Measurements from ENCODE around the gene GIT2.
"Not testable (repeated sequence)": the region's sequence is repeated elsewhere in the genome, so short reads cannot be mapped to it uniquely, and the experiment has no call there.

GIT2 gene

DNA sequence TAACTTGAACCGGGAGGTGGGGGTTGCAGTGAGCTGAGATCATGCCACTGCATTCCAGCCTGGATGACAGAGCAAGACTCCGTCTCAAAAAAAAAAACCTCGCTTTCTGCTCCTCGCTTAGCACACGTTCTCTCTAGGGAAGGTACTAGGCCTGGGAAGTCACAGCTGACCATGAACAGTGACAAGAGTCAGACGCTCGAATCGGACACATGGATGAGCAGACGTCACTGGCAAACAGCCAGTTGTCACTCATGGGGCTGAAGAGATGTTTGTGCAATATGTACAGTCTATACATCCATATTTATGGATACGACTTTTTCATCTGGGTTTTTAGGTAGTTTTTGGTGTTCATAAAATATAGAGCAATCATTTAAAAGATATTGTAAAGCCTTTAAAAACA lies 76.7 kb downstream of the GIT2 start:
- no peaks in the 10 kb centered on the region for H3K4me1 Mint-ChIP-seq (ENCODE audit: low read depth)
- H3K9me3 Mint-ChIP-seq: no peaks in the 10 kb centered on the region
- H3K4me3 Mint-ChIP-seq: no peak overlapping the region
- H3K27me3 Mint-ChIP-seq (ENCODE audit: low read depth): no peaks in the 10 kb centered on the region
- H3K36me3 Mint-ChIP-seq (ENCODE audit: low read depth): peaks cover 38% of the 10 kb centered on the region
- peak overlapping the region; percentile 15 for H3K27ac Mint-ChIP-seq

DNA sequence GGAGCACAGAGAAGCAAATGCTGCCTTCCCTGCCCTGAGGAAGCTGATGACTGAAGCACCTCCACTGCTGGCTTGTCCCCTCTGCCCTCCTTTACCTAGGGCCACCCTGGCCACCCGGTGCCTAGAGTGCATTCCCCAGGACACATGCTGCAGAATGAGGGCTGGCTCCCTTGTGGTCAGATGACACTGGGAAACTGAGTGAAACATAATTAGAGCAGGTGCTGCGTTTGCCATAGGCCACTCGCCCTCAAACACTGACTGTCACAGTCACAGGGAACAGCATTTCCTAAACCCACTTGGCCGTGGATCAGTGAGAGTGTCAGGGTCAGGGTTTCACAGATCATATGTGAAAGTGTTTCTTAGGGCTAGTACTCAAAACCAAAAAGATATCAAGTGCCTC lies 80.1 kb downstream of the GIT2 start:
- H3K27ac Mint-ChIP-seq: no peak overlapping the region
- no peaks in the 10 kb centered on the region for H3K9me3 Mint-ChIP-seq
- H3K4me3 Mint-ChIP-seq: no peak overlapping the region
- peaks cover 47% of the 10 kb centered on the region for H3K36me3 Mint-ChIP-seq (ENCODE audit: low read depth)
- H3K27me3 Mint-ChIP-seq (ENCODE audit: low read depth): no peaks in the 10 kb centered on the region
- no peaks in the 10 kb centered on the region for H3K4me1 Mint-ChIP-seq (ENCODE audit: low read depth)

DNA sequence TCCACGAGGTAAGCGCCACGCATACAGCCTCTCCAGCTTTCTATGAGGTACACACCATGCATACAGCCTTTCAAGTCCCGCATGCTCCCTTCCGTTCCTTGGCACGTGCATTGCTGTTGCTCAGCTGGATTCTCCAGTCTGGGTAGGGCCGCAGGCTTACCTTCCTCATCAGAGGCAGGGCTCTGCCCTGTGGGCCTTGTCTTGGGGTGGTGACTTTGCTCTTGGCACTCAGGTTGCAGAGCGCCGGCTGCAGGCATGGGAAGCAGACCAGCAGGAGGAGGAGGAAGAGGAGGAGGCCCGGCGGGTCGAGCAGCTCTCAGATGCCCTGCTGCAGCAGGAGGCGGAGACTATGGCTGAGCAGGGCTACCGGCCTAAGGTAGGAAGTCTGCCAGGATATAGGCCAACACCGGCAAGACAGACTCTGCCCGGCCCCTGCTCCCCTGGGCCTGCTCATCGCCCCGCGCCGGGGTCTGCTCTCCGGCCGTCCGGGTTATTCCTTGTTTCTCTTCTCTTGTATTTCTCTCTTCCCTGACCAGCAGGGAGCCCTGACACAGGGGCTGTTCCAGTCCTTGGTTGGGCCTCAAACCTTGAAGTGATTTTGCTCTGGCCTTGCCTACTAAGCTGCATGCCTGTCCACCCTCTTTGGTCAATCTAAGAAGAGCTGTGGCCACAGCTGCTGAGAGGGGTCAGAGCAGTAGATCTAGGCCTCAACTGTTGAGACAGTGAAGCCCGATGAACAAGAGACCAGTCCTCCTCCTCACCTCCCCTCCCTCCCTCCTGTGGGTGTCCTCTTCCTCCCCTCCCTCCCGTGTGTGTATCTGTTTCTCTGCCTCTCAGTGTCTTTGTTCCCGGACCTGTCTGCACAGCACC lies 80.8 kb downstream of the GIT2 start:
- H3K27ac Mint-ChIP-seq: no peak overlapping the region
- H3K4me3 Mint-ChIP-seq: no peak overlapping the region
- peaks cover 1% of the 10 kb centered on the region for H3K4me1 Mint-ChIP-seq (ENCODE audit: low read depth)
- peaks cover 47% of the 10 kb centered on the region for H3K36me3 Mint-ChIP-seq (ENCODE audit: low read depth)
- no peaks in the 10 kb centered on the region for H3K27me3 Mint-ChIP-seq (ENCODE audit: low read depth)
- H3K9me3 Mint-ChIP-seq: no peaks in the 10 kb centered on the region

DNA sequence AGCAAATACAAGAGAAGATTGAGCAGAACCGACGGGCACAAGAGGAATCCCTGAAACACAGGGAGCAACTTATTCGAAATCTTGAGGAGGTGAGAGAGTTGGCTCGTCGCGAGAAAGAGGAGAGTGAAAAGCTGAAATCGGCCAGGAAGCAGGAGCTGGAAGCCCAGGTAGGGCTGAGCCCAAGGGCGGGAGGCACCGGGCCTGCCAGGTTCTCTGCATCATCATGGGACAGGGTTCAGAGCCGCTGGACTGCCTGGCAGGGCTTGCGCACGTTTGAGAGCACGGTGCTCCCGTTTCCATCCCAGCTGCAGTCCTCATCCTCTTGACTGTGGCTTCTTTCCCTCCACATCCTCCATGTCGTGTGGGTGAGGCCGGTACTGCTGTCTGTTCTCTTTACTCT lies 81.7 kb downstream of the GIT2 start:
- Mint-ChIP-seq H3K4me1 (ENCODE audit: low read depth) (peaks cover 1% of the 10 kb centered on the region), H3K36me3 (ENCODE audit: low read depth) (peaks cover 43% of the 10 kb centered on the region), H3K4me3 (no peak overlapping the region), H3K9me3 (no peaks in the 10 kb centered on the region), H3K27ac (no peak overlapping the region), H3K27me3 (ENCODE audit: low read depth) (no peaks in the 10 kb centered on the region)

DNA sequence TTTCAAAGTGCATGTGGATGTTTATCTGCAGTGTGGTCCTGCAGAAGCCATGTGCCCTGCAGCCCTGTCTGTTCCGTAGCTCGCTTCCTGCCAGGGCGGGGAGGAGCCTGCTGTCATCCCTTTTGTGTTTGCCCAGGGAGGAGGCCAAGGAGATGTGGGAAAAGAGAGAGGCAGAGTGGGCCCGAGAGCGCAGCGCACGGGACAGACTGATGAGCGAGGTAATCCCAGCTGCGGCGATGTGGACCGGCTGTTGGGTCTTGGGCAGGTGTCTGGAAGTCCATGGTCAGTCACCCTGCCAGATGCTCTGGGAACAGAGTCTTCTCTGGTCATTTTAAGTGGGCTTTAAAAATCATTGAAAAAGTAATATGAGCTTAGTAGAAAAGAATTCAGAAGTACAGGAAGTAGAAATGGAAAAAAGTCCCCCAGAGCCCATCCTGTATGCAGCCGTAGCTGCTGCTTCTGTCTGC lies 83.3 kb downstream of the GIT2 start:
- Mint-ChIP-seq H3K9me3 (no peaks in the 10 kb centered on the region), H3K4me3 (no peak overlapping the region), H3K27me3 (ENCODE audit: low read depth) (no peaks in the 10 kb centered on the region), H3K36me3 (ENCODE audit: low read depth) (peaks cover 47% of the 10 kb centered on the region), H3K27ac (no peak overlapping the region), H3K4me1 (ENCODE audit: low read depth) (peaks cover 1% of the 10 kb centered on the region)

DNA sequence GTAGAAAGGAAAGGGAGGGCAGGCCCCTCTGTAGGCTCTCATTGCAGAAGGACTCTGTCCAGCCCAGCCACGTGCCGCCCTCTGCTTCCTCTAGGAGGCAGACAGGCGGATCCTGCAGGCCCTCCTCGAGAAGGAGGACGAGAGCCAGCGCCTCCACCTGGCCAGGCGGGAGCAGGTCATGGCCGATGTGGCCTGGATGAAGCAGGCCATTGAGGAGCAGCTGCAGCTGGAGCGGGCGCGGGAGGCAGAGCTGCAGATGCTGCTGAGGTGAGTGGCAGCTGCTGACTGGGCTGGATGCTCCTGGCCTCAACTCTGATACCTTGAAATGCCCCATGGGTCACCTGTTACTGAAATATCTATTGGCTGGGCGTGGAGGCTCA lies 85.2 kb downstream of the GIT2 start:
- H3K9me3 Mint-ChIP-seq: no peaks in the 10 kb centered on the region
- peaks cover 1% of the 10 kb centered on the region for H3K4me1 Mint-ChIP-seq (ENCODE audit: low read depth)
- no peak overlapping the region for H3K4me3 Mint-ChIP-seq
- no peaks in the 10 kb centered on the region for H3K27me3 Mint-ChIP-seq (ENCODE audit: low read depth)
- H3K36me3 Mint-ChIP-seq (ENCODE audit: low read depth): peaks cover 54% of the 10 kb centered on the region
- H3K27ac Mint-ChIP-seq: no peak overlapping the region

DNA sequence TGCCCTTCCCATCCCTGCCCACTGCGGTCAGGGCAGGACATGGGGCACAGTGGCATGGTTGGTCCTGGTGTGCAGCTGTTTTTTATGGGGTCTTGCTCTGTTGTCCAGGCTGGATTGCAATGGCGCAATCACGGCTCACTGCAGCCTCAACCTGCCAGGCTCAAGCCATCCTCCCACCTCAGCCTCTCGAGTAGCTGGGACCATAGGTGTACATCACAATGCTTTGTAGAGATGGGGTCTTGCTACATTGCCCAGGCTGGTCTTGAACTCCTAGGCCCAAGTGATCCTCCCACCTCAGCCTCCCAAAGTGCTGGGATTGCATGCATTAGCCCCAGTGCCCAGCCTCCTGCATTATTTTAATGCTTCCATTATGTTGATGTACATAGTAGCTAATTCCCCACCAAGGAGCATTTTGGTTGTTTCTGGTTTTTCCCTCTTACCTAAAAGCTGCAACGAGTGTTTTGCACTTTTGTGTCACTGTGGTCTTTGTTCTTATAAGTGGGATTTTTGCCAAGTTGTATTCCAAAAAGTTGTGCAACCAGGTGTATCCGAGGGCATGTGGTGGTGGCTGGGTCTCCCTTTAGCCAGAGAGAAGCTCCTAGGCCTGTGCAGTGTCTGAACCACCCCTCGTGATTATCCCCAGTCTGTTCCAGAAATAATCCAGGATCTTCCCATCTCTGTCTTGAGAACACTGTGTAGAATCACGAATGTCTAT lies 85.8 kb downstream of the GIT2 start:
- Mint-ChIP-seq H3K36me3 (ENCODE audit: low read depth) (peaks cover 54% of the 10 kb centered on the region), H3K9me3 (no peaks in the 10 kb centered on the region), H3K27me3 (ENCODE audit: low read depth) (no peaks in the 10 kb centered on the region), H3K4me3 (no peak overlapping the region), H3K27ac (no peak overlapping the region), H3K4me1 (ENCODE audit: low read depth) (peaks cover 1% of the 10 kb centered on the region)

DNA sequence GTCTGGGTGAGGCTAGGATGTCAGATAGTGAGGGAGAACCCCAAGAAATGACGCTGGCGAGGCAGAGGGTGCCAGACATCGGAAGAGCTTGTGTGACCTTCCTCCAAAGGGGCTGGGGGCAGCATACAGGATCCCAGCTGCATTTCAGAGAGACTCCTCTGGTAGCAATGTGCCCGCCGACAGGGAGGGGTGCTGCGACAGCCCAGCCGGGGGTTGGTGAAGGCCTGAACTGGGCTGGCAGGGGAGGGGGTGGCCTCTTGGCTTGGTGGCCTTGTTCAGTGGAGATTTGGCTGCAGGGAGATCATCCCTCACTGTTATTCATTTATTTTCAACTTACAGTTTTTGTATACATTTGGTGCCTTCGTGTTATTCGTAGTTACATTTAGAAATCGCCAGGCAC lies 90.9 kb downstream of the GIT2 start:
- Mint-ChIP-seq H3K4me3 (no peak overlapping the region), H3K36me3 (ENCODE audit: low read depth) (peaks cover 39% of the 10 kb centered on the region), H3K27ac (no peak overlapping the region), H3K9me3 (no peaks in the 10 kb centered on the region), H3K4me1 (ENCODE audit: low read depth) (peaks cover 11% of the 10 kb centered on the region), H3K27me3 (ENCODE audit: low read depth) (no peaks in the 10 kb centered on the region)

DNA sequence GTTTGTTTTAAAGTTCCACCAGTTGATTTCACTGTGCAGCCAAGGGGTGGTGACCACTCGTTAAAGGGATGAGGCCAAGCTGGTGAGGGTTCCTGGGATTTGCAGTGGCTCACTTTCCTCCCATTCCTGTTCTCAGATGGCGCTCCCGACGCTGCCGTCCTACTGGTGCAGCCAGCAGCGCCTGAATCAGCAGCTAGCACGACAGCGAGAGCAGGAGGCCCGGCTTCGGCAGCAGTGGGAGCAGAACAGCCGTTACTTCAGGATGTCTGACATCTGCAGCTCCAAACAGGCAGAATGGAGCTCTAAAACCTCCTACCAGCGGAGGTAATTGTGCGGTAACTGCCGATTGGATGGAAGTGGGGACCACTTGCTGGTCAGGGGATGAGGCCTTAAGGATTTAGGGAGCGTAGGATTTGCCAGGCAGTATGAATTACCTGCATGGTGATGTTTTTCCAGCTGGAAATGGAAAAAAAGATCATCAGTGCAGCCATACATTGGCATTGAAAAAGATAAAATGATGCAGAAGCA lies 93.2 kb downstream of the GIT2 start:
- H3K9me3 Mint-ChIP-seq: no peaks in the 10 kb centered on the region
- H3K27me3 Mint-ChIP-seq (ENCODE audit: low read depth): no peaks in the 10 kb centered on the region
- H3K27ac Mint-ChIP-seq: no peak overlapping the region
- H3K4me1 Mint-ChIP-seq (ENCODE audit: low read depth): peaks cover 14% of the 10 kb centered on the region
- H3K36me3 Mint-ChIP-seq (ENCODE audit: low read depth): peaks cover 29% of the 10 kb centered on the region
- H3K4me3 Mint-ChIP-seq: no peak overlapping the region

DNA sequence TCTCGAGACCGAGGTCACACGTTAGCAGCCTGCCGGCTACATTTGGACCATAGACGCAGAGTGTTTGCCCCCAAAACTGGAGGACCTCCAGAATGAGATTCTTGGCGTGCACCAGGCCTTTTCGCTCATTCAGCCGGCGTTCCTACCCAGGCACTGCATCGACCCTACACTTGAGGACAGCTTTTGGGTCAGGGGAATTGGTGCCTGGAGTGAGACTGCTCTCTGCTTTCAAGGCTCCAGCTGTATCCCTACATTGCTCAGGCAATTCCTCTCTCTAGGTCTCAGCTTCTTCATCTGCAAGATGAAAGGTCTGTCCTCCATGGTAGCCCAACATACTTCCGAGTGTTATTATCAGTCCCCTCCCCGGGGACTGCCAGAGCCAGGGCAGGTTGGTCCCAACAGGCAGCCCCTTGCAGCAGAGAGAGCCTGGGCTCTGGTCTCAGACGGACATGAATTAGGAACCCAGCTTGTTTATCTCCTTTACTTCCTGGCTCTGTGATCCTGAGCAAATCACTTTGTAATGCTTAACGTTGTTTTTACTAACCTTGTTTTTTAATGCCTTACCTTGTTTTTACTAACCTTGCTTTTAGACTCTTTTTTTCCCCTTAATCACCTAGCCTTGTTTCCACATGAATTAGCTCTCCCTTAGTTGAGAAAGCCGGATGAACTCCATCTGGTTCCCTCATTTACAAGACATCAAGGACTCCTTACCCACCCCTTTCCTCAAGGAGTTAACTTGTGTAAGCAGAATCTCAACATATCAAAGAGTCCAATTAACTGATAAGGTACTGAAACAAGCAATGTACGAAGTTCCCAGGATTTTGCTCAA lies 95.2 kb downstream of the GIT2 start:
- Mint-ChIP-seq H3K4me1 (ENCODE audit: low read depth) (peaks cover 14% of the 10 kb centered on the region), H3K4me3 (peak overlapping the region; percentile 85), H3K27me3 (ENCODE audit: low read depth) (no peaks in the 10 kb centered on the region), H3K27ac (peak overlapping the region; percentile 83), H3K9me3 (no peaks in the 10 kb centered on the region), H3K36me3 (ENCODE audit: low read depth) (peaks cover 15% of the 10 kb centered on the region)

DNA sequence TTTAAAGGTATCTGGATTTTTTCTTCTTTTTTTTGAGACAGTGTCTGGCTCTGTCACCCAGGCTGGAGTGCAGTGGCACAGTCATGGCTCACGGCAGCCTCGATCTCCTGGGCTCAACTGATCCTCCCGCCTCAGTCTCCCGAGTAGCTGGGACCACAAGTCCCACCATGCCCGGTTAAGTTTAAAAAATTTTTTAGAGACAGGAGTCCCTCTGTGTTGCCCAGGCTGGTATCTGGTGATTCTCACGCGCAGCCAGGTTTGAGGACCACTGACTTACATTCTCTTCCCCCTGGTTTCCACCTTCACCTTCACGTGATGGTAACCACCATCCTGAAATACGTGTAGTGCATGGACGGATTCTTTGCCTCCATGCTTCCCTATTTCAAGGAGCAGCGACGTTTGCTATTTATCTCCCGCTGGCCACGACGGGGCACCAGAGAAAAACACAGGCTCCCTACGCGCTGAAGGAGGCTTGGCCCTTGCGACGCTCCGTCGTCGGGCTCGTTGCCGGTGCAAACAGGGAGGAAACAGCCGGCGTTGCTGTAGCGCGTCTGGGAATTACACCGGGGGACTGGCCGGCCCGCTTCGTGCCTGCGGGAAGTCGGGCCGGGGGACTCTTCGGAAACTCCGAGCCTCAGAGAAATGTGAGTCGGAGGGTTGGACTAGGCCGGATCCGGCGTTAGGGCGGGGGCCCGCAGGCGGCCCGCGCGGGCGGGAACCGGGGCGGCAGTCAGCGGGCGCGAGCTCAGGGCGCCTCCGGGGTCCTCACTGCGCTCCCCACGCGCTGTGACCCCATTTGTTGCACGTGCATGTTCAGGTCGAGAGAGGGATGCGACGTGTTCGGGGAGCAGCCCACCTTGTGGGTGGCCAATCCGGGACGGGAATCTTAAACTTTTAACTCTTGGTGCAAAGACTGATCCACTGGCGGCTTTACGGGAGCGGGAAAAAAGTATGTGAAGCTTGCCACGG lies 96.1 kb downstream of the GIT2 start, which contains the start of gene TCHP:
Gene TCHP, plus strand, starts transcription at position 492 of the 969 bp plus-strand sequence. CDS start 2,753 bp downstream, outside the sequence.
- Mint-ChIP-seq H3K36me3 (ENCODE audit: low read depth) (peaks cover 12% of the 10 kb centered on the region), H3K27ac (peak within 1 kb of the TSS; percentile 96), H3K9me3 (no peaks in the 10 kb centered on the region), H3K27me3 (ENCODE audit: low read depth) (no peaks in the 10 kb centered on the region), H3K4me3 (peak within 1 kb of the TSS; percentile 85), H3K4me1 (ENCODE audit: low read depth) (peaks cover 14% of the 10 kb centered on the region)

DNA sequence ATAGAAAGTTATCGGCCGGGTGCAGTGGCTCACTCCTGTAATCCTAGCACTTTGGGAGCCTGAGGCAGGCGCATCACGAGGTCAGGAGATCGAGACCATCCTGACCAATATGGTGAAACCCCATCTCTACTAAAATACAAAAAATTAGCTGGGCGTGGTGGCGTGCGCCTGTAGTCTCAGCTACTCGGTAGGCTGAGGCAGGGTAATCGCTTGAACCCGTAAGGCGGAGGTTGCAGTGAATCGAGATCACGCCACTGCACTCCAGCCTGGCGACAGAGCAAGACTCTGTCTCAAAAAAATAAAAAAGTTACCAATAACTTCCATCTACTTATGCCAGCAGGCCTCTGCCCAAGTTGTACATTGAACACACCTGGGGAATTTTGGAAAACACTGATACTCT lies 96.8 kb downstream of the GIT2 start:
- H3K36me3 Mint-ChIP-seq (ENCODE audit: low read depth); H3K9me3 Mint-ChIP-seq; H3K27me3 Mint-ChIP-seq (ENCODE audit: low read depth): not testable (repeated sequence)
- Mint-ChIP-seq H3K27ac (peak overlapping the region; percentile 8), H3K4me1 (ENCODE audit: low read depth) (peaks cover 14% of the 10 kb centered on the region), H3K4me3 (peak overlapping the region; percentile 85)

DNA sequence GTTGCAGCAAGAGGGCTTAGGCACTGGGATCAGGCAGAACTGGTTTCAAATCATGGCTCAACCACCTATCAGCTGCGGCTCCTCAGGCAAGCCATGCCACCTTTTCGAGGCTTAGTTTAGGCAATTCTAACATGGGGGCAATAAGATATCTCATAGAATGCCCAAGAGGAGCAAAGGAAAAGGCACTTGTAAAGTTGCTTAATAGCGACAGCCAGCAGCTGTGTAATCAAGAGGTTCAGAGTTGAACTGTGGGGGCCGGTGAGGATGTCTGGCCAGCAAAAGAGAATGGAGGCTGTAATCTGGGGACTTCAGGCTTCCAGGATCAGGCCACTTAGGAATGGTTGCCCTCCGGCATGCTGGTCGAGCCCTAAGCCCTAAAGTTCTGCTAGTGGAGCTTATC lies 99.1 kb downstream of the GIT2 start:
- H3K4me1 Mint-ChIP-seq (ENCODE audit: low read depth): peaks cover 26% of the 10 kb centered on the region
- no peaks in the 10 kb centered on the region for H3K36me3 Mint-ChIP-seq (ENCODE audit: low read depth)
- H3K4me3 Mint-ChIP-seq: no peak overlapping the region
- H3K27me3 Mint-ChIP-seq (ENCODE audit: low read depth): no peaks in the 10 kb centered on the region
- H3K27ac Mint-ChIP-seq: no peak overlapping the region
- no peaks in the 10 kb centered on the region for H3K9me3 Mint-ChIP-seq

All from T-helper 1 cell treated with Interleukin-12 subunit alpha and Interleukin-12 subunit beta and Interleukin-4 antibody, amounts not matched to agents 30 μg/mL and 1 μg/mL, for 36 hours (primary cell).